Activated CD4-positive, alpha-beta T cell treated with anti-CD3 and anti-CD28 coated beads for 36 hours (primary cell): ENCODE data around the gene NUP93. TPM values are rescaled to one million over a fixed set of nuclear protein-coding genes. Genes with fewer than 3 reads are reported as not detected.
"Not testable (repeated sequence)": the region's sequence is repeated elsewhere in the genome, so short reads cannot be mapped to it uniquely, and the experiment has no call there.

ENCODE experiments used
- ATAC-seq: fragments of 200-7000 bp; cut with Tn5 transposase; one replicate; pipeline ENCODE4 v1.10.0; 2021; ENCODE audit warnings: mild to moderate bottlenecking, moderate library complexity
- CTCF ChIA-PET: fragments of 350-600 bp; sonication (Branson Sonifier 250); formaldehyde crosslinking; loops from one replicate; lab custom pipeline; 2021; ENCODE audit warnings: antibody characterized with exemption; lab: Charles Lee
- POLR2A ChIA-PET: fragments of 350-600 bp; sonication (Branson Sonifier 250); formaldehyde crosslinking; loops from one replicate; lab custom pipeline; 2021; ENCODE audit warnings: antibody characterized with exemption, inconsistent platforms; lab: Charles Lee
- DNase-seq: peaks from one replicate; pipeline ENCODE4 v3.0.0-alpha.2; 2020
- H3K27ac Mint-ChIP-seq: one replicate; pipeline ENCODE4 v1.8.0; 2021; ENCODE audit warnings: mixed read lengths
- H3K27me3 Mint-ChIP-seq: one replicate; pipeline ENCODE4 v1.8.0; 2021; ENCODE audit warnings: mixed read lengths
- H3K36me3 Mint-ChIP-seq: one replicate; pipeline ENCODE4 v1.8.0; 2021; ENCODE audit warnings: low read depth, mixed read lengths
- H3K4me1 Mint-ChIP-seq: one replicate; pipeline ENCODE4 v1.8.0; 2021; ENCODE audit warnings: mixed read lengths
- H3K4me3 Mint-ChIP-seq: one replicate; pipeline ENCODE4 v1.8.0; 2021; ENCODE audit warnings: mild to moderate bottlenecking, moderate library complexity, mixed read lengths
- H3K9me3 Mint-ChIP-seq: one replicate; pipeline ENCODE4 v1.8.0; 2021; ENCODE audit warnings: low read depth, mixed read lengths
- intact Hi-C, 2 experiments: fragments of 100-400 bp; cut with DNase I in 1 of 2; cut with micrococcal nuclease in 1 of 2; formaldehyde crosslinking; loops; one replicate each; pipeline versions ENCODE4 v1.14.2 to v1.15.1; 2022 to 2024; cut with DNase I, micrococcal nuclease
- total RNA-seq, 2 experiments: library from RNA; stranded (reverse); gene quantifications; one replicate each; pipeline ENCODE4 v1.2.3, GENCODE V29; 2021

NUP93 gene
- total RNA-seq, 2 experiments from 2014 or later: 131 to 154 TPM

DNA sequence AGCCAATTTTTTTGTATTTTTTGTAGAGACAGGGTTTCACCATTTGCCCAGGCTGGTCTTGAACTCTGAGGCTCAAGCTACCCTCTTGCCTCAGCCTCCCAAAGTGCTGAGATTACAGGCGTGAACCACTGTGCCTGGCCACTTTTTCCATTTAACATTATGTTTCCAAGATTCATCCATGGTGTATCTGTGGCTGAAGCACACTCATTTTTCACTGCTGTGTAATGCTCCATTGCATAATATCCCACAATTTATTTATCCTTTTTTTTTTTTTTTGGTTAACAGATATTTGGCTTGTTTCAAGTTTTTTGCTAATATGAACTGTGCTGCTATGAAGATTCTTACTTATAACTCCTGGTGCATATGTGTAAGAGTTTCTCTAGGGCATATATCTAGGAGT, 1.9 kb upstream of the NUP93 start:
- ChIA-PET POLR2A (no interaction called here), CTCF (interaction anchor here (0.6 to 1.8 kb wide), 5 partner anchors 9 to 276 kb away, joined by 3 to 7 read pairs (median 4); no protein-coding TSS in a partner anchor)
- H3K4me3 Mint-ChIP-seq: no peak overlapping the region
- DNase-seq (no peak), ATAC-seq (no peak)
- H3K9me3 Mint-ChIP-seq: no peaks in the 10 kb centered on the region
- no peaks in the 10 kb centered on the region for H3K27me3 Mint-ChIP-seq
- peaks cover 14% of the 10 kb centered on the region for H3K4me1 Mint-ChIP-seq
- H3K36me3 Mint-ChIP-seq: no peaks in the 10 kb centered on the region
- intact Hi-C loops: no loop called here
- H3K27ac Mint-ChIP-seq: no peak overlapping the region

DNA sequence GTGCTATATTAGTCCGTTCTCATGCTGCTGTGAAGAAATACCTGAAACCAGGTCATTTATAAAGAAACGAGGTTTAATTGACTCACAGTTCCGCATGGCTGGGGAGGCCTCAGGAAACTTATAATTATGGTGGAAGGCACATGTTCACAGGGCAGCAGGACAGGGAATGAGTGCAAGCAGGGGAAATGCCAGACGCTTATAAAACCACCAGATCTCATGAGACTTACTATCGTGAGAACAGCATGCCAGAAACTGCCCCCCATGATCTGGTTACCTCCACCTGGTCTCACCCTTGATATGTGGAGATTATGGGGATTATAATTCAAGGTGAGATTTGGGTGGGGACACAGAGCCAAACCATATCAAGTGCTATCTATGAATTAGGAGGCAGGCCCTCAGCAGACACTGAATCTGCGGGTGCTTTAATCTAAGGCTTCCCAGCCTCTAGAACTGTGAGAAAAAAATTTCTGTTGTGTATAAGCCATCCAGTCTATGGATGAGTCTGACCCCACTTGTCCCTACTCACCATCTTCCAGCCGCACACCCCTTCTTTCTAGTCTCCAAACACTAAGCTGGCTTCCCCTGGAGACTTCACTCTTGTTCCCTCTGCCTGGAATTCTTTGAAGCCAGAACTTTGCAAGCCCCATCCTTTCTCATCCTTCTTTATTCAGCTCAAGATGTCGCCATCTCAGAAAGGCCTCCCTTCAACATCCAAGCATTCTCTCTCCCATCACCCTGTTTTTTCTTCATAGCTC, 772 bp upstream of the NUP93 start:
- ChIA-PET POLR2A (interaction anchor here (0.7 kb wide), 1 partner anchor 54 kb away, joined by 3 read pairs; no protein-coding TSS in a partner anchor), CTCF (interaction anchor here (0.6 to 1.8 kb wide), 5 partner anchors 35 to 687 kb away, joined by 3 to 7 read pairs (median 3); partner anchors contain the start of genes NUDT21 and OGFOD1)
- H3K4me3 Mint-ChIP-seq: no peak overlapping the region

DNA sequence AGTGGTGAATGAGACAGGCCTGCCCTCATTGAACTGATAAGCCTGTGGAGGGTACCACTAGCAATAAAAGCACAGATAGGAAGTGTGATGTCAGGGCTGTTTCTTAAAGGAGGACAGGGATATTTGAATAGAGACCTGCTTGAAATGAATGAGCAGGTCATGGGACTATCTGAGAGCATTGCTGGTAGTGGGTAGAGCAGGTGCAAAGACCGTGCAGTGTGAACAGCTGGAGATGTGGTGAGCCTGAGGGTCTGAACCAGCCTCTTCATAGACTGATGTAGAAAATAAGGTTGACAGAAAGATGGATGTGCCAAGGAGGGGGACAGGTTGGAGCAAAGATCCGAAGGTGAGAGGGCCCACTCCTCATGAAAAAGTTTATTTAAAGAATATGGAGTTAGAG, 2.4 kb downstream of the NUP93 start:
- ChIA-PET POLR2A (no interaction called here), CTCF (no interaction called here)
- peak; percentile 11 for ATAC-seq
- Mint-ChIP-seq H3K36me3 (peaks cover 7% of the 10 kb centered on the region), H3K4me1 (peaks cover 19% of the 10 kb centered on the region), H3K27ac (no peak overlapping the region), H3K27me3 (no peaks in the 10 kb centered on the region), H3K9me3 (no peaks in the 10 kb centered on the region), H3K4me3 (no peak overlapping the region)
- peak; percentile 22 for DNase-seq
- intact Hi-C loops: loop anchor here (5.0 kb wide), 2 partner anchors 200 to 215 kb away; partner anchors contain the start of gene HERPUD1 (in 2 of the 2)

More for the DNA sequence above, 772 bp upstream of the NUP93 start:
- intact Hi-C loops: no loop called here
- no peaks in the 10 kb centered on the region for H3K9me3 Mint-ChIP-seq
- ATAC-seq: no peak
- no peaks in the 10 kb centered on the region for H3K27me3 Mint-ChIP-seq
- H3K27ac Mint-ChIP-seq: peak overlapping the region; percentile 85
- no peak for DNase-seq
- no peaks in the 10 kb centered on the region for H3K36me3 Mint-ChIP-seq
- peaks cover 14% of the 10 kb centered on the region for H3K4me1 Mint-ChIP-seq

DNA sequence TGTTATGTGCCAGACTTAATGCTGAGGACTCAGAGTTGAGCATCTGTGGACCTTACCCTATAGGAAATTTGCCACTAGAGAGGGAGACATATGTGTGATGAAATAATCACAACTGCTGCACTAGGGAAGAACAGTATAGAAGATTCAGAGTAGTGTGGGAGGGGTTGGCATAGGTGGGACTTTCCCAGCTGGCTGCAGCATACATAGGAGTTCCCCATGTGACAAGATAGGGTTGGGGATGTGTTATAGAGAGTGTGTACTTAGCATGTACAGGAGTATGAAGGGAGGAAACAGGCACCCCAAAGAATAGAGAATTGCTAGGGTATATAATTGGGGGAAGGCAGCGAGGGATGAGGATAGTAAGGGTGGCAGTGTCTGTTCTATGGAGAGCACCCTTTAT, 2.9 kb downstream of the NUP93 start:
- ATAC-seq (peak; percentile 82), DNase-seq (peak; percentile 69)
- H3K9me3 Mint-ChIP-seq: no peaks in the 10 kb centered on the region
- peaks cover 21% of the 10 kb centered on the region for H3K4me1 Mint-ChIP-seq
- peaks cover 10% of the 10 kb centered on the region for H3K36me3 Mint-ChIP-seq
- POLR2A ChIA-PET: no interaction called here
- no peak overlapping the region for H3K4me3 Mint-ChIP-seq
- CTCF ChIA-PET: no interaction called here
- H3K27me3 Mint-ChIP-seq: no peaks in the 10 kb centered on the region
- intact Hi-C loops: loop anchor here (5.0 kb wide), 2 partner anchors 199 to 214 kb away; partner anchors contain the start of gene HERPUD1 (in 2 of the 2)
- no peak overlapping the region for H3K27ac Mint-ChIP-seq

DNA sequence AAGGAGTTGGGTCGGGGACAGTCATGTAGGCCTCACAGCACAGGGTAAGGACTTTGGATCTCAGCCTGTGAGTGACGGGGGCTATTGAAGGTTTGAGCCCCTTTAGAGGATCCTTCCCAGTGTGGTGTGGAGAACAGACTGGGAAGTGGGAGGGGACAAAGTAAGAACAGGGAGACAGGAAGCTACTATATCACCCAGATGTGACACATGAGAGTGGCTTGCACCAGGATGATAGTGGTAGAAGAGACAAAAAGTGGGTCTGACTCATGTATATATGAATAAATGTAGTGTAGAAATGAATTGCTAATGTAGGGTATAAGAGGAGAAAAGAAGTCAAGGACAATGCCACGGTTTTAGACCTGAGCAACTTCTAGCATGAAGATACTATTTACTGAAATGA, 4.5 kb downstream of the NUP93 start:
- no peaks in the 10 kb centered on the region for H3K27me3 Mint-ChIP-seq
- H3K9me3 Mint-ChIP-seq: no peaks in the 10 kb centered on the region
- no peak overlapping the region for H3K27ac Mint-ChIP-seq
- H3K36me3 Mint-ChIP-seq: peaks cover 16% of the 10 kb centered on the region
- no peak overlapping the region for H3K4me3 Mint-ChIP-seq
- peak; percentile 18 for ATAC-seq
- intact Hi-C loops: loop anchor here (5.0 kb wide), 2 partner anchors 198 to 213 kb away; partner anchors contain the start of gene HERPUD1 (in 2 of the 2)
- CTCF ChIA-PET: interaction anchor here (1.0 to 1.6 kb wide), 2 partner anchors 10 to 20 kb away, joined by 3 read pairs; no protein-coding TSS in a partner anchor
- POLR2A ChIA-PET: interaction anchor here (1.0 kb wide), 1 partner anchor 13 kb away, joined by 4 read pairs; no protein-coding TSS in a partner anchor
- no peak for DNase-seq
- peaks cover 18% of the 10 kb centered on the region for H3K4me1 Mint-ChIP-seq

DNA sequence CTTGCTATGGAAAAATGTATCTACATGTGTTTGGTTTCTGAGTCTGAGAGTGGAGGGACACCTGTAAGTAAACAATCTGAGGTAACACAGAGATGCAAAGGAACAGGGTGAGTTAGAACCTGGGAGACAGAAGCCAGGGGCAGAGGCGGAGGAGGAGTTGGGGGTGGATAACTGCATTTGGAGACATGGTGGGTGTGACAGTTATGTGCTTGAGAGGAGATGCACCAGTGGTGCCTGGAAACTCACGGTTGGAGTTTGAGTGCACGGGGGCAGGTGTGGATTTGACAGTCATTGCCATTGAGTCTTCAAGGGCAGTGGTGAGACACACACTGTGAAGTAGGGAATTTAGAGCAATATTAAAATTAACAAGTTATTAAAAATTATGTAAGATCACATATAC, 6.5 kb downstream of the NUP93 start:
- intact Hi-C loops: no loop called here
- H3K27ac Mint-ChIP-seq: no peak overlapping the region
- H3K4me3 Mint-ChIP-seq: no peak overlapping the region

DNA sequence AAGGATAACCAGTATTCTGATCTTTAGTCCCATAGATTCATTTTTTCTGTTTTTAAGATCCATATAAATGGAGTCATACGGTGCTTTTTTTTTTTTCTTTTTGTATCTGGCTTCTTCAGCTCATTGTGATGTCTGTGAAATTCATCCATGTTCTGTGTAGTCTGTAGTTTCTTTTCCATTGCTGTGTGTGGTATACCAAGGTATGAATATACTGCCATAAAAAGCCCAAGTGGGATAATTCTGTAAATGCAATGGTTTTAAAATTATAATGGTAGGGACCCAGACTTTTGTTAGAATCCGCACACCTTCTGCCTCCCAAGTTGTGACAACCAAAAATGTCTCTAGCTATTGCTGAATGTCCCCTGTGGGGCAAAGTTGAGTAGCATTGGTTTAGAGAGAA, 7.6 kb downstream of the NUP93 start:
- Mint-ChIP-seq H3K36me3 (peaks cover 16% of the 10 kb centered on the region), H3K27ac (no peak overlapping the region), H3K4me3 (no peak overlapping the region), H3K4me1 (peaks cover 20% of the 10 kb centered on the region), H3K9me3 (no peaks in the 10 kb centered on the region), H3K27me3 (no peaks in the 10 kb centered on the region)
- POLR2A ChIA-PET: interaction anchor here (0.6 kb wide), 1 partner anchor 18 kb away, joined by 5 read pairs; no protein-coding TSS in a partner anchor
- ATAC-seq (no peak), DNase-seq (no peak)
- intact Hi-C loops: no loop called here
- CTCF ChIA-PET: interaction anchor here (0.5 to 1.1 kb wide), 6 partner anchors 27 to 223 kb away, joined by 3 to 4 read pairs (median 4); no protein-coding TSS in a partner anchor

More for the DNA sequence above, 6.5 kb downstream of the NUP93 start:
- peaks cover 16% of the 10 kb centered on the region for H3K36me3 Mint-ChIP-seq
- POLR2A ChIA-PET: no interaction called here
- H3K4me1 Mint-ChIP-seq: peaks cover 10% of the 10 kb centered on the region
- CTCF ChIA-PET: interaction anchor here (0.9 to 1.3 kb wide), 4 partner anchors 8 to 38 kb away, joined by 3 to 4 read pairs (median 3); no protein-coding TSS in a partner anchor
- no peaks in the 10 kb centered on the region for H3K9me3 Mint-ChIP-seq
- H3K27me3 Mint-ChIP-seq: no peaks in the 10 kb centered on the region
- DNase-seq (no peak), ATAC-seq (no peak)

DNA sequence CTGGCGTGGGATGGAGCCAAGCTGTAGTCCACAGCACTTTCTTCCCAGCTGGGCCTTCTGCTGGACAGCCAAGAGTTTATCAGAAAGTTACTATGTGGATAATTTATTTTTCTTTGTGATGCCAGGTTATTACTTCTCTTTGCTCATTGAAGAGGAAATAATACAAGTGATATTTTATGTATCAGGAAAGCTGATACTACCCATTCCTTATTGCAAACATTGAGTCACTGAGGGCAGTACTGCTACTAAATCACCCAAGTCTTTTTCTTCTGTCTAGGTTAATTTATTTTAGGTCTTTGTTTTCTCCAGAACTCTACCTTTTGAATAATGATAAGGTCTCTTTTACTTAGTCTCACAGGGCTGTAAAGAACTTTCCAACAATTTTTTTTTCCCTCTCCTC, 8.3 kb downstream of the NUP93 start:
- intact Hi-C loops: no loop called here
- DNase-seq (no peak), ATAC-seq (no peak)
- H3K9me3 Mint-ChIP-seq: no peaks in the 10 kb centered on the region
- ChIA-PET CTCF (no interaction called here), POLR2A (interaction anchor here (0.7 kb wide), 1 partner anchor 13 kb away, joined by 7 read pairs; no protein-coding TSS in a partner anchor)
- H3K4me1 Mint-ChIP-seq: peaks cover 24% of the 10 kb centered on the region
- no peaks in the 10 kb centered on the region for H3K27me3 Mint-ChIP-seq
- no peak overlapping the region for H3K4me3 Mint-ChIP-seq
- H3K27ac Mint-ChIP-seq: peak overlapping the region; percentile 14
- H3K36me3 Mint-ChIP-seq: peaks cover 16% of the 10 kb centered on the region

DNA sequence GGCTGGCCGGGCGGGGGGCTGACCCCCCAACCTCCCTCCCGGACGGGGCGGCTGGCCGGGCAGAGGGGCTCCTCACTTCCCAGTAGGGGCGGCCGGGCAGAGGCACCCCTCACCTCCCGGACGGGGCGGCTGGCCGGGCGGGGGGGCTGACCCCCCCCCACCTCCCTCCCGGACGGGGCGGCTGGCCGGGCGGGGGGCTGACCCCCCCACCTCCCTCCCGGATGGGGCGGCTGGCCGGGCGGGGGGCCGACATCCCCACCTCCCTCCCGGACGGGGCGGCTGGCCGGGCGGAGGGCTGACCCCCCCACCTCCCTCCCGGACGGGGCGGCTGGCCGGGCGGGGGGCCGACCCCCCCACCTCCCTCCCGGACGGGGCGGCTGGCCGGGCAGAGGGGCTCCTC, 9.4 kb downstream of the NUP93 start:
- H3K27me3 Mint-ChIP-seq, CTCF ChIA-PET, H3K27ac Mint-ChIP-seq, DNase-seq, intact Hi-C loops, POLR2A ChIA-PET, ATAC-seq, H3K4me3 Mint-ChIP-seq, H3K9me3 Mint-ChIP-seq: not testable (repeated sequence)
- H3K4me1 Mint-ChIP-seq: peaks cover 32% of the 10 kb centered on the region
- peaks cover 19% of the 10 kb centered on the region for H3K36me3 Mint-ChIP-seq

DNA sequence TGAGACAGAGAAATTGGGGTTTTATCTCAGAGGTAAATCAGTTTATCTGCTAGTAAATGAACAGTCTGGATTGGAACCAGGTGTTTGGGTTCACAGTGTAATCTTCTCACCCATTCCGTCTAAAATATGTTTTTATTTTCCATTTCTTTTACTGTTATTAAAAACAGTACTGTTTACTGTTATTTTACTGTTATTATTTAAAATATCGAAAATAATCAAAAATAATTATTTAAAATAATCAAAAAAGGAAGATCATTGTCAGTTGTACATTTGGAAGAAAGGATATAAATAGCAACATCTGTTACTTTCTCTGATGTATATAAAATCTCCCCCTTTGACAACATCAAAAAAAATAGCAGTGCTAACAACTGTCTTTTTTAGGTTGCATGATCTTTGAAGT, 11.5 kb downstream of the NUP93 start:
- no peak for ATAC-seq
- no peak overlapping the region for H3K4me3 Mint-ChIP-seq
- ChIA-PET POLR2A (no interaction called here), CTCF (interaction anchor here (1.2 to 3.2 kb wide), 2 partner anchors 39 to 165 kb away, joined by 3 to 15 read pairs; no protein-coding TSS in a partner anchor)
- no peaks in the 10 kb centered on the region for H3K27me3 Mint-ChIP-seq
- no peaks in the 10 kb centered on the region for H3K9me3 Mint-ChIP-seq
- no peak for DNase-seq
- H3K36me3 Mint-ChIP-seq: peaks cover 18% of the 10 kb centered on the region
- intact Hi-C loops: no loop called here
- peaks cover 39% of the 10 kb centered on the region for H3K4me1 Mint-ChIP-seq
- H3K27ac Mint-ChIP-seq: no peak overlapping the region
